ENCODE results near the gene PADI6.

The PADI6 gene

DNA sequence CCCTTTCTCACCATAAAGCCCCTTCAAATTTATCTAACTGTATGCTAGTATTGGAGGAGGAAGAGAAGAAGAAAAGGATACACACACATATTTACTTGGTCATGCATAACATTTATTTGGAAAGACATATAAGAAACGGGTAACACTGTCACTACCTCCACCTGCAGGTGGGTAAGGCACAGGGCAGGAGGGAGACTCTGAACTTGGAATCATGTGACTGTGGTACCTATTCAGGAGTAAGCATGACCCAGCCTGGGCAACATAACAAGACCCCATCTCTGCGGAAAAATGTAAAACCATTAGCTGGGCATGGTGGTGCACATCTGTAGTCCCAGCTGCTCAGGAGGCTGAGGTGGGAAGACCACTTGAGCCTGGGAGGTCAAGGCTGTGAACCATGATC, 1.4 kb upstream of the PADI6 start:
- H3K4me3 ChIP-seq (ENCODE audit: low read depth, low read length): no peak overlapping the region
- POLR2A ChIA-PET: no interaction called here
- TF ChIP-seq, protein P1, sequence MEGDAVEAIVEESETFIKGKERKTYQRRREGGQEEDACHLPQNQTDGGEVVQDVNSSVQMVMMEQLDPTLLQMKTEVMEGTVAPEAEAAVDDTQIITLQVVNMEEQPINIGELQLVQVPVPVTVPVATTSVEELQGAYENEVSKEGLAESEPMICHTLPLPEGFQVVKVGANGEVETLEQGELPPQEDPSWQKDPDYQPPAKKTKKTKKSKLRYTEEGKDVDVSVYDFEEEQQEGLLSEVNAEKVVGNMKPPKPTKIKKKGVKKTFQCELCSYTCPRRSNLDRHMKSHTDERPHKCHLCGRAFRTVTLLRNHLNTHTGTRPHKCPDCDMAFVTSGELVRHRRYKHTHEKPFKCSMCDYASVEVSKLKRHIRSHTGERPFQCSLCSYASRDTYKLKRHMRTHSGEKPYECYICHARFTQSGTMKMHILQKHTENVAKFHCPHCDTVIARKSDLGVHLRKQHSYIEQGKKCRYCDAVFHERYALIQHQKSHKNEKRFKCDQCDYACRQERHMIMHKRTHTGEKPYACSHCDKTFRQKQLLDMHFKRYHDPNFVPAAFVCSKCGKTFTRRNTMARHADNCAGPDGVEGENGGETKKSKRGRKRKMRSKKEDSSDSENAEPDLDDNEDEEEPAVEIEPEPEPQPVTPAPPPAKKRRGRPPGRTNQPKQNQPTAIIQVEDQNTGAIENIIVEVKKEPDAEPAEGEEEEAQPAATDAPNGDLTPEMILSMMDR (IDR thresholded peaks at IDR 0.05; ENCODE audit: insufficient read depth, low read length, missing control alignments): no peak
- CTCF ChIA-PET: interaction anchor here (0.7 to 1.8 kb wide), 7 partner anchors 13 to 244 kb away, joined by 3 to 4 read pairs (median 3); no protein-coding TSS in a partner anchor
- no peak for DNase-seq (ENCODE audit: low read depth, low spot score)

DNA sequence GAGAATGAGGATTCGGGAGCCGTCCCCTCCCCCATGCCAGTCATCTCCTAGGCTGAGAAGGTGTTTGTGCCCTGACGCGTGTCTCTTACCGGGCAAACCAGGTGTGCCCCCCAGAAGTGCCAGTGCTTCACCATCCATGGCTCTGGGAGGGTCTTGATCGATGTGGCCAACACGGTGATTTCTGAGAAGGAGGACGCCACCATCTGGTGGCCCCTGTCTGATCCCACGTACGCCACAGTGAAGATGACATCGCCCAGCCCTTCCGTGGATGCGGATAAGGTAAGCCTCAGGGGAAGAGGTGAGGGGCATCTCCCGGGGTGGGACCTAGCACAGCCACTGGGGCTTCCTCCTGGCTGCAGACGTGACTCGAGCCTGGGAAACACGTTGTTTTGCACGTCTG, 959 bp downstream of the PADI6 start:
- POLR2A ChIA-PET: no interaction called here
- CTCF ChIA-PET: no interaction called here
- TF ChIP-seq, protein P1 (IDR thresholded peaks at IDR 0.05; ENCODE audit: insufficient read depth, low read length, missing control alignments): no peak
- no peak overlapping the region for H3K4me3 ChIP-seq (ENCODE audit: low read depth, low read length)
- no peak for DNase-seq (ENCODE audit: low read depth, low spot score)

DNA sequence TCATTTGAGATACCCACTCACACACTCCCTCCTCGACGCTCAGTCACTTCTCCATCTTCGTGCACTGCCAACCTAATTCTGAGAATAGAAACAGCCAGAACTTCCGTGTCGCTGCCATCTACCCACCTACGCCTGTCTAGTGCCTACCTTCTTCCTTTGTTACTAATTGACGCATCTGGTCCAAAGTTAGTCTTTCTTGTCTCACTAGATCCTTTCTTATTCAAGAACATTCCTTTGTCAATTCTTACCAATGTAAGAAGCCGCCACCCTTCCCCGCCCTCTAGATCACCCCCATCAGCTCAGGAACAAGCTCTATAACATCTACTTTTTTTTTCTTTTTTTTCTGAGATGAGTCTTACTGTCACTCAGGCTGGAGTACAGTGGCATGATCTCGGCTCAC, 3.7 kb downstream of the PADI6 start:
- CTCF ChIA-PET: no interaction called here
- POLR2A ChIA-PET: no interaction called here
- DNase-seq (ENCODE audit: low read depth, low spot score): no peak
- H3K4me3 ChIP-seq (ENCODE audit: low read depth, low read length): no peak overlapping the region
- TF ChIP-seq, protein P1 (IDR thresholded peaks at IDR 0.05; ENCODE audit: insufficient read depth, low read length, missing control alignments): no peak

DNA sequence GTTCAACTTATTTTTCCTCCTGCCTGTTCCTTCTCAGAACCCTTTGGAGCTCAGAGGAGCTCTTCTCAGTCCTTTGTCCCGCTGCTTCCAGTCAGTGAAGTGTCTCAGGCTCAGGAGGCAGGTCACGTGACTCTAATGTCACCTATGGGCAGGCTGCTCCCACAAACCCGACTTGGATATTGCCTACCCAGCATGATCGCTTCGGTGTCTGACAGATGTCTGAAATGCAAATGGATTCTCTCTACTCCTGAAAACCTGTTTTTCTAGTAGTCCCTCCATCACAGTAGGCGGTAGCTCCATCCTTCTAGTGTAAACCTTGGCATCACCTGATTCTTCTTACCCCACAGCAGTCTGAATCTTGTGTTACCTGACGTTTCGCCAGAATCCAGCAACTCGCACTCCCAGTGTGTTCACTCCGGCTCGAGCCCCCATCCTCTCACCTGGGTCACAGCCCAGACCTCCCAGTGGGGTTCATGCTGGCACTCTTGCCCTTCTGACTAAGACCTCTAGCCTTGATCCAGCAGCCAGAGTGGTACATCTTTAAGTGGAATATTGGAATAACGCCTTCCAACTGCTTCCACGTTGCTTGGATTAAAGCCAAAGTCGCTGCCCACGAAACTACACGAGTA, 5.4 kb downstream of the PADI6 start:
- ChIA-PET CTCF (interaction anchor here (1.0 kb wide), 1 partner anchor 29 kb away, joined by 3 read pairs; no protein-coding TSS in a partner anchor), POLR2A (interaction anchor here (0.5 kb wide), 1 partner anchor 80 kb away, joined by 5 read pairs; no protein-coding TSS in a partner anchor)
- no peak overlapping the region for H3K4me3 ChIP-seq (ENCODE audit: low read depth, low read length)
- TF ChIP-seq, protein P1 (IDR thresholded peaks at IDR 0.05; ENCODE audit: insufficient read depth, low read length, missing control alignments): no peak
- DNase-seq (ENCODE audit: low read depth, low spot score): no peak

DNA sequence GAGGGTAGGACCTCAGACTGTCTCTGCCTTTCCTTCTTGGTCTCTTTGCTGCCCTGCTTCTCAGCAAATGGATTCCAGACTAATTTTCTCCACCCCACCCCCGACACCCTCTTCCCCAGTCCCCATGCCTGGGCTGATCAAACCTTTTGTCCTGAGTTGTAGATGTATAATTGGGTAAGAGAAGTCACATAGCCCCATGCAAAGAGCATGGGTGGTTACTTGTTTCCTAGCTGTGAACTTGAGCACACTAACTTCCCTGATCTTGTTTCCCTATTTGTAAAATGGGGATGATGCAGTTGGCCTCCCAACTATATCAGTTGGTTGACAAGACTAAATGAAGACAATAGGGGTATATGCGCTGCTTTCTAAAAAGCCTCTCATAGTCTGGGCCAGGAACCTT, 9.2 kb downstream of the PADI6 start:
- H3K4me3 ChIP-seq (ENCODE audit: low read depth, low read length): no peak overlapping the region
- ChIA-PET CTCF (interaction anchor here (1.1 kb wide), 1 partner anchor 27 kb away, joined by 3 read pairs; no protein-coding TSS in a partner anchor), POLR2A (no interaction called here)
- no peak for DNase-seq (ENCODE audit: low read depth, low spot score)
- TF ChIP-seq, protein P1 (IDR thresholded peaks at IDR 0.05; ENCODE audit: insufficient read depth, low read length, missing control alignments): no peak

DNA sequence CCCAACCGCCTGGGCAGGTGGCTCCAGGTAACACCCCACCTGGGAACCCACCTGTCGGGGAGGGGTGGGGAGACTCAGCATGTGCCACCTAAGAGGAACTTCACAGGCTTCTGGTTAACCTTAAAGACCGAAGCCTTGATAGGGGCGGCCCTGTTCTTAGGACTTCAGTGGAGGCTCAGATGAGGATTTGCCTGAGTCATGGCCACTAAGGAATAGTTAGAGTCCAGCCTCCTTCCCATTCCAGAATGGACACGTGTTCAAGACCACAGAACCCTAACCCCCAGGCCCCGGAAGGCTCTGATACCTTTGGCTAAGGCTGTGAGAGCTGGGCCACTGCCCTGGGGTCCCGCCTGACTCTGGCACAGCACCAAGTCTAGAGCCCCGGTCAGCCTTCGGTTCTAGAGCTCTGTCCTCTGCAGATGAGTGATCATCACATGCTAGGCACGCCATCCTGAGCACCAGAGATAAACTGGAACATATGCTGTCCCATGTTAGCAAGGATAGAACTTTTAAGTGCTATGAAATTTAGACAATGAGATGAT, 20.3 kb downstream of the PADI6 start:
- H3K4me3 ChIP-seq (ENCODE audit: low read depth, low read length): no peak overlapping the region
- TF ChIP-seq, protein P1 (IDR thresholded peaks at IDR 0.05; ENCODE audit: insufficient read depth, low read length, missing control alignments): no peak
- CTCF ChIA-PET: no interaction called here
- POLR2A ChIA-PET: no interaction called here
- DNase-seq (ENCODE audit: low read depth, low spot score): no peak

Data from AG04449 (cell line).